IMR-90 (cell line): ENCODE results near the gene SNCA. TPM values are rescaled to one million over a fixed set of nuclear protein-coding genes. Genes with fewer than 3 reads are reported as not detected.

Experiments used
- ATAC-seq: fragments of 200-7000 bp; cut with Tn5 transposase; 2 replicates; pipeline ENCODE4 v1.9.1; 2020; ENCODE audit warnings: low read depth, mild to moderate bottlenecking, moderate library complexity
- BruUV-seq: library from RNA; stranded (reverse); fragments of 400-500 nt; replicated peaks from 2 replicates; lab custom pipeline; 2021; lab: Mats Ljungman, UMichigan
- CTCF ChIA-PET: fragments of 300-600 bp; formaldehyde crosslinking; extraction: SDS; loops from one replicate; lab custom pipeline; 2021; ENCODE audit warnings: antibody characterized with exemption; lab: Yijun Ruan, JAX
- POLR2A ChIA-PET: fragments of 300-600 bp; sonication (Branson Sonifier 250); formaldehyde crosslinking; loops from one replicate; lab custom pipeline; 2022; ENCODE audit warnings: antibody characterized with exemption; ENCODE audit not compliant: unreplicated experiment; lab: Charles Lee
- DNase-seq: peaks from one replicate; pipeline ENCODE4 v3.0.0; 2013
- H2AFZ ChIP-seq: replicated peaks from 2 replicates; pipeline ENCODE3; 2013; ENCODE audit warnings: low read length, mild to moderate bottlenecking; ENCODE audit not compliant: poor library complexity
- H2AK5ac ChIP-seq: 2 replicates; pipeline ENCODE4 v1.6.1; 2013; ENCODE audit warnings: low read depth, low read length, inconsistent platforms
- H2AK9ac ChIP-seq: replicated peaks from 2 replicates; pipeline ENCODE3; 2013; ENCODE audit warnings: mild to moderate bottlenecking, low read depth, low read length, moderate library complexity; ENCODE audit not compliant: poor library complexity
- H2BK120ac ChIP-seq: 2 replicates; pipeline ENCODE4 v1.6.1; 2013; ENCODE audit warnings: low read depth, low read length, inconsistent platforms
- H2BK15ac ChIP-seq: 3 replicates; pipeline ENCODE4 v1.6.1; 2013; ENCODE audit warnings: low read depth, low read length, inconsistent platforms
- H2BK20ac ChIP-seq: 2 replicates; pipeline ENCODE4 v1.6.1; 2013; ENCODE audit warnings: low read depth, mild to moderate bottlenecking, inconsistent platforms, low read length, moderate library complexity
- H2BK5ac ChIP-seq: 2 replicates; pipeline ENCODE4 v1.6.1; 2013; ENCODE audit warnings: mild to moderate bottlenecking, low read depth, low read length, inconsistent platforms; ENCODE audit not compliant: poor library complexity, severe bottlenecking
- H3K14ac ChIP-seq: replicated peaks from 2 replicates; pipeline ENCODE4 v1.6.1; 2013; ENCODE audit warnings: low read depth, low read length, inconsistent platforms
- H3K18ac ChIP-seq: 2 replicates; pipeline ENCODE4 v1.6.1; 2013; ENCODE audit warnings: low read depth, low read length, control low read depth
- H3K23ac ChIP-seq: 2 replicates; pipeline ENCODE4 v1.6.1; 2013; ENCODE audit warnings: low read depth, low read length, inconsistent platforms
- H3K27ac ChIP-seq: 2 replicates; pipeline ENCODE4 v1.5.1; 2013; ENCODE audit warnings: mild to moderate bottlenecking, control low read depth, low read length; ENCODE audit not compliant: insufficient read depth
- H3K27me3 ChIP-seq: 2 replicates; pipeline ENCODE4 v1.6.1; 2013; ENCODE audit warnings: low read length; ENCODE audit not compliant: control insufficient read depth, insufficient read depth
- H3K36me3 ChIP-seq: 2 replicates; pipeline ENCODE4 v1.6.1; 2013; ENCODE audit warnings: low read length, mixed read lengths; ENCODE audit not compliant: control insufficient read depth, insufficient read depth
- H3K4ac ChIP-seq: 2 replicates; pipeline ENCODE4 v1.6.1; 2013; ENCODE audit warnings: low read depth, low read length, inconsistent platforms
- H3K4me1 ChIP-seq: 2 replicates; pipeline ENCODE4 v1.6.1; 2013; ENCODE audit warnings: low read length, mixed read lengths; ENCODE audit not compliant: control insufficient read depth, insufficient read depth
- H3K4me2 ChIP-seq: 2 replicates; pipeline ENCODE4 v1.6.1; 2013; ENCODE audit warnings: low read depth, mild to moderate bottlenecking, control low read depth, low read length, moderate library complexity
- H3K4me3 ChIP-seq: 2 replicates; pipeline ENCODE4 v1.5.1; 2013; ENCODE audit warnings: low read depth, mild to moderate bottlenecking, control low read depth, low read length, moderate library complexity; ENCODE audit not compliant: insufficient read depth
- H3K56ac ChIP-seq: 2 replicates; pipeline ENCODE4 v1.6.1; 2013; ENCODE audit warnings: low read length, inconsistent platforms; ENCODE audit not compliant: insufficient read depth; ENCODE audit errors: extremely low read depth
- H3K79me1 ChIP-seq, 2 experiments: 2 replicates each; pipeline ENCODE4 v1.6.1; 2013; ENCODE audit warnings: low read length in 2 of 2, inconsistent platforms in 1 of 2, low read depth in 1 of 2
- H3K9ac ChIP-seq: 2 replicates; pipeline ENCODE4 v1.6.1; 2013; ENCODE audit warnings: low read depth, low read length, control low read depth
- H3K9me1 ChIP-seq: 2 replicates; pipeline ENCODE4 v1.6.1; 2013; ENCODE audit warnings: low read length, inconsistent platforms; ENCODE audit not compliant: insufficient read depth
- H3K9me3 ChIP-seq: 2 replicates; pipeline ENCODE4 v1.6.1; 2013; ENCODE audit warnings: low read length; ENCODE audit not compliant: control insufficient read depth, insufficient read depth
- H4K20me1 ChIP-seq: 2 replicates; pipeline ENCODE4 v1.6.1; 2013; ENCODE audit warnings: low read length, inconsistent platforms; ENCODE audit not compliant: insufficient read depth
- H4K5ac ChIP-seq: 2 replicates; pipeline ENCODE4 v1.6.1; 2013; ENCODE audit warnings: mild to moderate bottlenecking, low read depth, low read length, control low read depth
- H4K8ac ChIP-seq, 2 experiments: 2 replicates each; pipeline ENCODE4 v1.6.1; 2013; ENCODE audit warnings: low read depth in 2 of 2, low read length in 2 of 2, control low read depth in 1 of 2, inconsistent platforms in 1 of 2
- H4K91ac ChIP-seq: 2 replicates; pipeline ENCODE4 v1.6.1; 2013; ENCODE audit warnings: low read depth, low read length, inconsistent platforms; ENCODE audit not compliant: insufficient read depth
- FOS ChIP-seq: fragments of 150-350 bp; IDR thresholded peaks from 2 replicates; pipeline ENCODE4 v1.6.1; 2016; ENCODE audit warnings: low read depth, low read length
- NFE2L2 ChIP-seq: fragments of 150-350 bp; IDR thresholded peaks from 2 replicates; pipeline ENCODE4 v1.6.1; 2016; ENCODE audit warnings: low read depth, mild to moderate bottlenecking, low read length
- WGBS, 2 experiments: methylation state at CpG; one replicate each; pipeline versions ENCODE4 v1.1.5 to v1.1.7; 2013; ENCODE audit warnings: missing lambda C conversion rate in 2 of 2; ENCODE audit not compliant: insufficient read length in 1 of 2; ENCODE audit errors: extremely low coverage in 2 of 2; 5-methylcytosine and 5-hydroxymethylcytosine counted together
- dilution Hi-C: fragments of 300-500 bp; cut with HindIII; formaldehyde crosslinking; loops from one replicate; pipeline ENCODE4 v1.14.3; 2018; ENCODE audit warnings: low sequenced_read_pairs; ENCODE audit not compliant: unreplicated experiment
- in situ Hi-C: fragments of 300-500 bp; cut with MboI; formaldehyde crosslinking; loops from 3 replicates; pipeline ENCODE4 v1.14.3; 2019; ENCODE audit warnings: low sequenced_read_pairs, inconsistent platforms, mixed read lengths
- intact Hi-C: fragments of 100-400 bp; cut with micrococcal nuclease; formaldehyde crosslinking; loops from 2 replicates; pipeline ENCODE4 v1.10.0; 2022
- polyA plus RNA-seq, 3 experiments: library from polyadenylated mRNA; depleted of rRNA; stranded (reverse); fragments of >200 nt; gene quantifications; 2 replicates each; pipeline ENCODE4 v1.2.3, GENCODE V29; 2012; ENCODE audit warnings: low replicate concordance in 1 of 3
- total RNA-seq: library from RNA; depleted of rRNA; stranded (reverse); fragments of >200 nt; gene quantifications from 2 replicates; pipeline ENCODE4 v1.2.3, GENCODE V29; 2012

The SNCA gene
- total and polyA plus RNA-seq, 2 of the 4 experiments (the other 2 are of a cell fraction): 0.36 to 0.46 TPM

DNA sequence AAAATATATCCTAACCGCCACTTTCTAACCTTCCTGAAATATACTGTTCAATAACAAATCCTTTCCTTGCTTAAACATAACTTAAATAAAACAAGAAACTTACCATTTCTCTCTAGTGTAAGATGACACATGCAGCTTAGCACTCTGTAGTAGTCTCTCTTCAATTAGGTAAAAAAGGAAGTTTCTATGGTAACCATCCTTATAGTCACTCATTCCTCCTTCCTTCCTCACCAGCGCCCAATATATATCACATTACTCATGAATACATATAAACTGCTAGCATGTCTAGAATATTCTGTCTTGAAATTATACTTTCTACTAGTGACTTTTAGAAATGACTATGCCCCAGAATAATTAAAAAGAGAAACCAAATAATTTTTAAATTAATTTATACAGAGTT is 112.2 kb downstream of the SNCA start:
- peaks cover 2% of the 10 kb centered on the region; the same call in 1 of the 2 replicates for H3K4me1 ChIP-seq
- H3K9ac ChIP-seq: no peak overlapping the region
- no peak overlapping the region for H3K23ac ChIP-seq
- H3K4me2 ChIP-seq: no peak overlapping the region
- H3K4me3 ChIP-seq: no peak overlapping the region
- ATAC-seq (peak; percentile 96), DNase-seq (peak; percentile 91)
- no TSS peak for BruUV-seq
- no peaks in the 10 kb centered on the region for H3K79me1 ChIP-seq
- no peaks in the 10 kb centered on the region for H3K36me3 ChIP-seq
- TF ChIP-seq NFE2L2 (no peak), FOS (0 out of 2 replicates have a peak, but pooled peaks have one; percentile 21)
- H2AK5ac ChIP-seq: no peak overlapping the region
- no peak overlapping the region for H2AFZ ChIP-seq
- no peaks in the 10 kb centered on the region for H3K27me3 ChIP-seq
- ChIA-PET CTCF (no interaction called here), POLR2A (no interaction called here)
- no peaks in the 10 kb centered on the region for H3K9me3 ChIP-seq
- H2BK5ac ChIP-seq: peak overlapping the region; percentile 43
- H2AK9ac ChIP-seq: no peak overlapping the region
- no peak overlapping the region for H4K91ac ChIP-seq
- no peaks in the 10 kb centered on the region for H4K20me1 ChIP-seq
- no peak overlapping the region for H2BK20ac ChIP-seq
- H3K27ac ChIP-seq: no peak overlapping the region
- H3K4ac ChIP-seq: no peak overlapping the region
- H2BK15ac ChIP-seq: no peak overlapping the region
- no peak overlapping the region for H3K56ac ChIP-seq
- in situ Hi-C loops: no loop called here
- no CpG with 5 or more reads among the region's 2 CpGs for WGBS, 2 experiments
- no peak overlapping the region for H4K8ac ChIP-seq
- no peak overlapping the region for H3K18ac ChIP-seq
- H2BK120ac ChIP-seq: no peak overlapping the region
- no peak overlapping the region for H4K5ac ChIP-seq
- no peak overlapping the region for H3K14ac ChIP-seq
- H3K9me1 ChIP-seq: no peaks in the 10 kb centered on the region
- dilution Hi-C loops: no loop called here
- intact Hi-C loops: no loop called here
